ENCODE data around the gene ASAP2.

- TF ChIP-seq, protein P1, sequence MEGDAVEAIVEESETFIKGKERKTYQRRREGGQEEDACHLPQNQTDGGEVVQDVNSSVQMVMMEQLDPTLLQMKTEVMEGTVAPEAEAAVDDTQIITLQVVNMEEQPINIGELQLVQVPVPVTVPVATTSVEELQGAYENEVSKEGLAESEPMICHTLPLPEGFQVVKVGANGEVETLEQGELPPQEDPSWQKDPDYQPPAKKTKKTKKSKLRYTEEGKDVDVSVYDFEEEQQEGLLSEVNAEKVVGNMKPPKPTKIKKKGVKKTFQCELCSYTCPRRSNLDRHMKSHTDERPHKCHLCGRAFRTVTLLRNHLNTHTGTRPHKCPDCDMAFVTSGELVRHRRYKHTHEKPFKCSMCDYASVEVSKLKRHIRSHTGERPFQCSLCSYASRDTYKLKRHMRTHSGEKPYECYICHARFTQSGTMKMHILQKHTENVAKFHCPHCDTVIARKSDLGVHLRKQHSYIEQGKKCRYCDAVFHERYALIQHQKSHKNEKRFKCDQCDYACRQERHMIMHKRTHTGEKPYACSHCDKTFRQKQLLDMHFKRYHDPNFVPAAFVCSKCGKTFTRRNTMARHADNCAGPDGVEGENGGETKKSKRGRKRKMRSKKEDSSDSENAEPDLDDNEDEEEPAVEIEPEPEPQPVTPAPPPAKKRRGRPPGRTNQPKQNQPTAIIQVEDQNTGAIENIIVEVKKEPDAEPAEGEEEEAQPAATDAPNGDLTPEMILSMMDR (conservative IDR thresholded peaks at IDR 0.05; ENCODE audit: low read length), result no peak
- TF ChIP-seq EZH2phosphoT487 (IDR thresholded peaks at IDR 0.05; ENCODE audit: borderline replicate concordance, low read depth, low read length), result no peak
These were observed 44.8 kb downstream of the ASAP2 start for GRCh38 chr2:9251154-9252001.
